ENCODE data around the gene ARID4B. TPM values are rescaled to one million over a fixed set of nuclear protein-coding genes. Genes with fewer than 3 reads are reported as not detected.

The ARID4B gene
- total and polyA plus RNA-seq, 2 of the 13 experiments (the other 11 are each of a cell fraction or from before 2014, with no cell fraction given): 9.7 to 24.6 TPM

DNA sequence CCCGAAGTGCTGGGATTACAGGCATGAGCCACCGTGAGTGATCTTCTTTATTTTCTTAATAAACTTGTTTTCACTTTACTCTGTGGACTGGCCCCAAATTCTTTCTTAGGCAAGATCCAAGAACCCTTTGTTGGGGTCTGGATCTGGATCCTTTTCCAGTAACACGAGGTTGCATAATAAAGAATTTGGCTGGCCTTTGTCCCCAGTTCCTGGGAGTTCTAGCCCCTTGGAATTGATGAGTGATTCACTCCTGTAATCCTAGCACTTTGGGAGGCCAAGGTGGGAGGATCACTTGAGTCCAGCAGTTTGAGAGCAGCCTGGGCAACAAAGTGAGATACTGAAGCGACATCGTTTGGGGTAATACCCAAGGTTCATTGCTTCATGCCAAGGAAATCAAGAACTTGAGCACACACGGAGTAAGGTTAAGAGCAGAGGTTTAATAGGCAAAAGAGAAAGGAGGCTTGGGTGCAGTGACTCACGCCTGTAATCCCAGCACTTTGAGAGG is 197.2 kb downstream of the ARID4B start (continued):
- no peak for TF ChIP-seq MLXIP (CRISPR knock-in tag; IDR thresholded peaks at IDR 0.05; ENCODE audit: borderline replicate concordance)

- Histone ChIP-seq H3K27me3 (ENCODE audit: control insufficient read depth in 1 of 2, insufficient read depth in 2 of 2, low read length in 2 of 2) (no peaks in the 10 kb centered on the region; a peak in 1 of 5 replicates), H3K9ac (ENCODE audit: insufficient read depth, low read depth, low read length) (peak overlapping the region; percentile 99), H3K4me1 (ENCODE audit: insufficient read depth, low read length) (peaks cover 43% of the 10 kb centered on the region), H3K79me2 (ENCODE audit: insufficient read depth, low read length) (peaks cover 37% of the 10 kb centered on the region), H3K27ac (ENCODE audit: extremely low read length, insufficient read depth, low read length) (peak overlapping the region; percentile 94), H3K36me3 (replicated peaks in 1 of 2; ENCODE audit: control insufficient read depth in 1 of 2, insufficient read depth in 2 of 2, low read length in 2 of 2) (peaks cover 4 to 28% of the 10 kb centered on the region in 2 experiments), H3K4me2 (ENCODE audit: low read depth, low read length) (peak overlapping the region; percentile 61), H3K9me3 (ENCODE audit: low read length) (no peaks in the 10 kb centered on the region), H3K4me3 (replicated peaks in 1 of 3; ENCODE audit: insufficient read depth in 1 of 3, low read depth in 2 of 3, low read length in 3 of 3) (no peak overlapping the region; a peak in 1 of 6 replicates), H2AFZ (ENCODE audit: low read length) (no peak overlapping the region), H4K20me1 (ENCODE audit: insufficient read depth, low read length) (peaks cover 25% of the 10 kb centered on the region)
- CTCF ChIA-PET (ENCODE audit: low intra/inter-chr PET ratio, low total read pairs): no interaction called here
- in situ Hi-C loops (cut with HindIII; ENCODE audit: extremely low pct_ligation_motif_present, low pct_unique_long_range_greater_than_20kb) (no loop called here), intact Hi-C loops (cut with micrococcal nuclease; ENCODE audit: unreplicated experiment) (loop anchor here (5.0 kb wide), 1 partner anchor 32 kb away; the partner anchor contains the start of gene RBM34)
- BruUV-seq (replicated peaks): no TSS peak
- no peak for FAIRE-seq
- WGBS (ENCODE audit: low lambda C conversion rate): 43% methylated on average over 4 of the region's 4 CpGs
- DNase-seq (ENCODE audit: low spot score): peak; percentile 71
- POLR2A ChIA-PET: interaction anchor here (0.7 to 2.1 kb wide), 11 partner anchors 10 to 237 kb away, joined by 3 to 10 read pairs (median 4); partner anchors contain the start of genes RBM34 and TBCE
- peak; percentile 26 for ATAC-seq
- TF ChIP-seq MXD4 (CRISPR knock-in tag; IDR thresholded peaks at IDR 0.05) (no peak), SMARCE1 (IDR thresholded peaks at IDR 0.05; ENCODE audit: borderline replicate concordance) (no peak), ZNF549 (CRISPR knock-in tag; IDR thresholded peaks at IDR 0.05) (no peak), ZNF598 (CRISPR knock-in tag; IDR thresholded peaks at IDR 0.05; ENCODE audit: borderline replicate concordance) (no peak), PAX8 (CRISPR knock-in tag; IDR thresholded peaks at IDR 0.05; ENCODE audit: borderline replicate concordance) (no peak), EZH2 (conservative IDR thresholded peaks at IDR 0.05; ENCODE audit: low read depth, low read length) (no peak), ZNF30 (CRISPR knock-in tag; IDR thresholded peaks at IDR 0.05) (no peak), ZBTB37 (CRISPR knock-in tag; IDR thresholded peaks at IDR 0.05) (no peak), KMT2B (CRISPR knock-in tag; IDR thresholded peaks at IDR 0.05) (no peak), HDAC1 (CRISPR knock-in tag; IDR thresholded peaks at IDR 0.05) (no peak), NFYB (CRISPR knock-in tag; IDR thresholded peaks at IDR 0.05) (no peak)
- TF ChIP-seq, protein P1, sequence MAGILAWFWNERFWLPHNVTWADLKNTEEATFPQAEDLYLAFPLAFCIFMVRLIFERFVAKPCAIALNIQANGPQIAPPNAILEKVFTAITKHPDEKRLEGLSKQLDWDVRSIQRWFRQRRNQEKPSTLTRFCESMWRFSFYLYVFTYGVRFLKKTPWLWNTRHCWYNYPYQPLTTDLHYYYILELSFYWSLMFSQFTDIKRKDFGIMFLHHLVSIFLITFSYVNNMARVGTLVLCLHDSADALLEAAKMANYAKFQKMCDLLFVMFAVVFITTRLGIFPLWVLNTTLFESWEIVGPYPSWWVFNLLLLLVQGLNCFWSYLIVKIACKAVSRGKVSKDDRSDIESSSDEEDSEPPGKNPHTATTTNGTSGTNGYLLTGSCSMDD (CRISPR knock-in tag; IDR thresholded peaks at IDR 0.05): no peak
- TF ChIP-seq, protein P2, sequence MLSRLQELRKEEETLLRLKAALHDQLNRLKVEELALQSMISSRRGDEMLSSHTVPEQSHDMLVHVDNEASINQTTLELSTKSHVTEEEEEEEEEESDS (CRISPR knock-in tag; IDR thresholded peaks at IDR 0.05; ENCODE audit: borderline replicate concordance): no peak
- TF ChIP-seq, protein P3, sequence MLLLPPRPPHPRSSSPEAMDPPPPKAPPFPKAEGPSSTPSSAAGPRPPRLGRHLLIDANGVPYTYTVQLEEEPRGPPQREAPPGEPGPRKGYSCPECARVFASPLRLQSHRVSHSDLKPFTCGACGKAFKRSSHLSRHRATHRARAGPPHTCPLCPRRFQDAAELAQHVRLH (CRISPR knock-in tag; IDR thresholded peaks at IDR 0.05; ENCODE audit: borderline replicate concordance, low read depth): no peak
- TF ChIP-seq, protein P4, sequence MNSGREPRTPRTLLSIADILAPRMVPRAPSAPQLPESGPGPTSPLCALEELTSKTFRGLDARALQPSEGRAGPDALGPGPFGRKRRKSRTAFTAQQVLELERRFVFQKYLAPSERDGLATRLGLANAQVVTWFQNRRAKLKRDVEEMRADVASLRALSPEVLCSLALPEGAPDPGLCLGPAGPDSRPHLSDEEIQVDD (CRISPR knock-in tag; IDR thresholded peaks at IDR 0.05; ENCODE audit: borderline replicate concordance): no peak
Observed at GRCh38 chr1:235129774-235130570, 198.0 kb downstream of the ARID4B start.

Data from HepG2 (cell line).